Measurements from ENCODE around the gene SPATC1L.

SPATC1L gene

DNA sequence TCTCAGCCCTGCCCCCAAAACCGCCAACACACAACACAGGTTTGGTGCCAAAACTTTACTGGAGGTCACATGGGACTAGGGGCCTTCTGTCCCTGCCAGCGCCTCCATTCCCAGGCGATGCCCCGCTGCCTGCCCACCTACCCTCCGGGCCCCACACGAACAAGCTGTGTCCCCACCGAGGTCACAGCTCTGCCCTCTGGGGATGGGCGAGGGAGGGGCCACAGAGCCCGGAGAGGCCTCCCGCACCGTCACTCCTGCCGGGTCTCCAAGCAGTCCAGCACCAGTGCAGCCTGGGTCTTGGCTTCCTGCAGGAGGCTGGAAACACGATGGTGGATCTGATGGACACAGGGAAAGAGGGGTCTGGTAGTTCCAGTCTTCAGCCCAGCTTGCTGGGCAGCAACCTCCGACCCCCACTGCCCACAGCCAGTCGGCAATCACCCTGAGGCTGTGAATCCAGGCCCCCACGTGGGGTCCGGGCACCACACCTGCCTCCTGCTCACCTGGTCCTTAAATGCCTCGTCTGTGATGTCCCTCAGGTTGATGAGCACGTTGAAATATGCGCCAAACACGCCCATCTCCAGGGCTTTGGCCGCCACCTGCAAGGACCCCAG lies 47.4 kb downstream of the SPATC1L start:
- no peak for TF ChIP-seq CSDC2 (CRISPR knock-in tag; IDR thresholded peaks at IDR 0.05)
- TF ChIP-seq, protein P1, sequence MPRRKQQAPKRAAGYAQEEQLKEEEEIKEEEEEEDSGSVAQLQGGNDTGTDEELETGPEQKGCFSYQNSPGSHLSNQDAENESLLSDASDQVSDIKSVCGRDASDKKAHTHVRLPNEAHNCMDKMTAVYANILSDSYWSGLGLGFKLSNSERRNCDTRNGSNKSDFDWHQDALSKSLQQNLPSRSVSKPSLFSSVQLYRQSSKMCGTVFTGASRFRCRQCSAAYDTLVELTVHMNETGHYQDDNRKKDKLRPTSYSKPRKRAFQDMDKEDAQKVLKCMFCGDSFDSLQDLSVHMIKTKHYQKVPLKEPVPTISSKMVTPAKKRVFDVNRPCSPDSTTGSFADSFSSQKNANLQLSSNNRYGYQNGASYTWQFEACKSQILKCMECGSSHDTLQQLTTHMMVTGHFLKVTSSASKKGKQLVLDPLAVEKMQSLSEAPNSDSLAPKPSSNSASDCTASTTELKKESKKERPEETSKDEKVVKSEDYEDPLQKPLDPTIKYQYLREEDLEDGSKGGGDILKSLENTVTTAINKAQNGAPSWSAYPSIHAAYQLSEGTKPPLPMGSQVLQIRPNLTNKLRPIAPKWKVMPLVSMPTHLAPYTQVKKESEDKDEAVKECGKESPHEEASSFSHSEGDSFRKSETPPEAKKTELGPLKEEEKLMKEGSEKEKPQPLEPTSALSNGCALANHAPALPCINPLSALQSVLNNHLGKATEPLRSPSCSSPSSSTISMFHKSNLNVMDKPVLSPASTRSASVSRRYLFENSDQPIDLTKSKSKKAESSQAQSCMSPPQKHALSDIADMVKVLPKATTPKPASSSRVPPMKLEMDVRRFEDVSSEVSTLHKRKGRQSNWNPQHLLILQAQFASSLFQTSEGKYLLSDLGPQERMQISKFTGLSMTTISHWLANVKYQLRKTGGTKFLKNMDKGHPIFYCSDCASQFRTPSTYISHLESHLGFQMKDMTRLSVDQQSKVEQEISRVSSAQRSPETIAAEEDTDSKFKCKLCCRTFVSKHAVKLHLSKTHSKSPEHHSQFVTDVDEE (CRISPR knock-in tag; IDR thresholded peaks at IDR 0.05) = no peak
- no peak for TF ChIP-seq ESRRG (CRISPR knock-in tag; IDR thresholded peaks at IDR 0.05)
- no peak for TF ChIP-seq ZNF565 (CRISPR knock-in tag; conservative IDR thresholded peaks at IDR 0.05; ENCODE audit: low read depth)
- TF ChIP-seq PPARA (CRISPR knock-in tag; IDR thresholded peaks at IDR 0.05; ENCODE audit: borderline replicate concordance) = no peak
- TF ChIP-seq ZFP30 (CRISPR knock-in tag; IDR thresholded peaks at IDR 0.05) = no peak
- TF ChIP-seq BACH2 (CRISPR knock-in tag; IDR thresholded peaks at IDR 0.05; ENCODE audit: borderline replicate concordance) = no peak
- no peak for TF ChIP-seq TOX (CRISPR knock-in tag; IDR thresholded peaks at IDR 0.05; ENCODE audit: borderline replicate concordance)
- no peak for TF ChIP-seq ZNF70 (CRISPR knock-in tag; IDR thresholded peaks at IDR 0.05)
- TF ChIP-seq ZNF8 (CRISPR knock-in tag; IDR thresholded peaks at IDR 0.05) = no peak
- no peak for TF ChIP-seq ZFP3 (CRISPR knock-in tag; IDR thresholded peaks at IDR 0.05)
- TF ChIP-seq, protein P2, sequence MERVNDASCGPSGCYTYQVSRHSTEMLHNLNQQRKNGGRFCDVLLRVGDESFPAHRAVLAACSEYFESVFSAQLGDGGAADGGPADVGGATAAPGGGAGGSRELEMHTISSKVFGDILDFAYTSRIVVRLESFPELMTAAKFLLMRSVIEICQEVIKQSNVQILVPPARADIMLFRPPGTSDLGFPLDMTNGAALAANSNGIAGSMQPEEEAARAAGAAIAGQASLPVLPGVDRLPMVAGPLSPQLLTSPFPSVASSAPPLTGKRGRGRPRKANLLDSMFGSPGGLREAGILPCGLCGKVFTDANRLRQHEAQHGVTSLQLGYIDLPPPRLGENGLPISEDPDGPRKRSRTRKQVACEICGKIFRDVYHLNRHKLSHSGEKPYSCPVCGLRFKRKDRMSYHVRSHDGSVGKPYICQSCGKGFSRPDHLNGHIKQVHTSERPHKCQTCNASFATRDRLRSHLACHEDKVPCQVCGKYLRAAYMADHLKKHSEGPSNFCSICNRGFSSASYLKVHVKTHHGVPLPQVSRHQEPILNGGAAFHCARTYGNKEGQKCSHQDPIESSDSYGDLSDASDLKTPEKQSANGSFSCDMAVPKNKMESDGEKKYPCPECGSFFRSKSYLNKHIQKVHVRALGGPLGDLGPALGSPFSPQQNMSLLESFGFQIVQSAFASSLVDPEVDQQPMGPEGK (CRISPR knock-in tag; IDR thresholded peaks at IDR 0.05; ENCODE audit: borderline replicate concordance) = no peak
- no peak for TF ChIP-seq GLIS3 (CRISPR knock-in tag; IDR thresholded peaks at IDR 0.05)
- no peak for TF ChIP-seq SNAI2 (CRISPR knock-in tag; IDR thresholded peaks at IDR 0.05)
- TF ChIP-seq ZC3H10 (CRISPR knock-in tag; IDR thresholded peaks at IDR 0.05) = no peak
- ATAC-seq = no peak

DNA sequence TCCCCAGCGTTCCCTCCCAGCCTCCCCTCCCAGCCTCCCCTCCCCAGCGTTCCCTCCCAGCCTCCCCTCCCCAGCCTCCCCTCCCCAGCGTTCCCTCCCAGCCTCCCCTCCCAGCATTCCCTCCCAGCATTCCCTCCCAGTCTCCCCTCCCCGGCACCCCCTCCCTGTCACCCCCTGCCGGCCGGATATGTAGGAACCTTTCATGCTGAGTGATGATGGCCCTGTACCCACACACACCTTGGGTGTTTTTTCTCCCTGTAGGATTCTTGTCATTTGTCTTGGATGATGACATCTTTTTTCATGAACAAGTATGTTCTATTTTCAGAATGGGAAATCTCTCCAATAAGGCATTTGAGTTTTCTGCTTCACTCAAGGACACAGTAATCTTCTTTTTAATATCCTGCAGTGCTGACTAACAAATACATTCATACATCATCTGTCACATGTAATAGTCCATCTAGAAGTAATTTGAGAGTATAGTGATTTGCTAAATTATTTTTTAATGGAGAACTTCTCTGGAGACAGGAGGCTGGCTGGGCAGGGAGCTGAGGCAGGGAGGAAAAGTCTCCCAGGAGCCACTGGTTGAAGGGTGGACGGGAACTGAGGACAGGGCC lies 48.4 kb downstream of the SPATC1L start:
- no peak for TF ChIP-seq PPARA (CRISPR knock-in tag; IDR thresholded peaks at IDR 0.05; ENCODE audit: borderline replicate concordance)
- no peak for TF ChIP-seq TCF4 (CRISPR knock-in tag; IDR thresholded peaks at IDR 0.05; ENCODE audit: borderline replicate concordance)
- TF ChIP-seq, protein P3, sequence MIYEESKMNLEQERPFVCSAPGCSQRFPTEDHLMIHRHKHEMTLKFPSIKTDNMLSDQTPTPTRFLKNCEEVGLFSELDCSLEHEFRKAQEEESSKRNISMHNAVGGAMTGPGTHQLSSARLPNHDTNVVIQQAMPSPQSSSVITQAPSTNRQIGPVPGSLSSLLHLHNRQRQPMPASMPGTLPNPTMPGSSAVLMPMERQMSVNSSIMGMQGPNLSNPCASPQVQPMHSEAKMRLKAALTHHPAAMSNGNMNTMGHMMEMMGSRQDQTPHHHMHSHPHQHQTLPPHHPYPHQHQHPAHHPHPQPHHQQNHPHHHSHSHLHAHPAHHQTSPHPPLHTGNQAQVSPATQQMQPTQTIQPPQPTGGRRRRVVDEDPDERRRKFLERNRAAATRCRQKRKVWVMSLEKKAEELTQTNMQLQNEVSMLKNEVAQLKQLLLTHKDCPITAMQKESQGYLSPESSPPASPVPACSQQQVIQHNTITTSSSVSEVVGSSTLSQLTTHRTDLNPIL (CRISPR knock-in tag; IDR thresholded peaks at IDR 0.05; ENCODE audit: low read depth) = no peak
- TF ChIP-seq TOX (CRISPR knock-in tag; IDR thresholded peaks at IDR 0.05; ENCODE audit: borderline replicate concordance) = no peak
- TF ChIP-seq RARB (CRISPR knock-in tag; IDR thresholded peaks at IDR 0.05) = no peak
- no peak for TF ChIP-seq ZNF70 (CRISPR knock-in tag; IDR thresholded peaks at IDR 0.05)
- TF ChIP-seq ZFP3 (CRISPR knock-in tag; IDR thresholded peaks at IDR 0.05) = no peak
- TF ChIP-seq ISL1 (CRISPR knock-in tag; IDR thresholded peaks at IDR 0.05) = no peak
- no peak for TF ChIP-seq OSR1 (CRISPR knock-in tag; IDR thresholded peaks at IDR 0.05)
- TF ChIP-seq, protein P4, sequence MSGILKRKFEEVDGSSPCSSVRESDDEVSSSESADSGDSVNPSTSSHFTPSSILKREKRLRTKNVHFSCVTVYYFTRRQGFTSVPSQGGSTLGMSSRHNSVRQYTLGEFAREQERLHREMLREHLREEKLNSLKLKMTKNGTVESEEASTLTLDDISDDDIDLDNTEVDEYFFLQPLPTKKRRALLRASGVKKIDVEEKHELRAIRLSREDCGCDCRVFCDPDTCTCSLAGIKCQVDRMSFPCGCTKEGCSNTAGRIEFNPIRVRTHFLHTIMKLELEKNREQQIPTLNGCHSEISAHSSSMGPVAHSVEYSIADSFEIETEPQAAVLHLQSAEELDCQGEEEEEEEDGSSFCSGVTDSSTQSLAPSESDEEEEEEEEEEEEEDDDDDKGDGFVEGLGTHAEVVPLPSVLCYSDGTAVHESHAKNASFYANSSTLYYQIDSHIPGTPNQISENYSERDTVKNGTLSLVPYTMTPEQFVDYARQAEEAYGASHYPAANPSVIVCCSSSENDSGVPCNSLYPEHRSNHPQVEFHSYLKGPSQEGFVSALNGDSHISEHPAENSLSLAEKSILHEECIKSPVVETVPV (CRISPR knock-in tag; IDR thresholded peaks at IDR 0.05) = no peak
- no peak for TF ChIP-seq ZNF8 (CRISPR knock-in tag; IDR thresholded peaks at IDR 0.05)
- TF ChIP-seq, protein P1 (CRISPR knock-in tag; IDR thresholded peaks at IDR 0.05) = no peak
- TF ChIP-seq, protein P5, sequence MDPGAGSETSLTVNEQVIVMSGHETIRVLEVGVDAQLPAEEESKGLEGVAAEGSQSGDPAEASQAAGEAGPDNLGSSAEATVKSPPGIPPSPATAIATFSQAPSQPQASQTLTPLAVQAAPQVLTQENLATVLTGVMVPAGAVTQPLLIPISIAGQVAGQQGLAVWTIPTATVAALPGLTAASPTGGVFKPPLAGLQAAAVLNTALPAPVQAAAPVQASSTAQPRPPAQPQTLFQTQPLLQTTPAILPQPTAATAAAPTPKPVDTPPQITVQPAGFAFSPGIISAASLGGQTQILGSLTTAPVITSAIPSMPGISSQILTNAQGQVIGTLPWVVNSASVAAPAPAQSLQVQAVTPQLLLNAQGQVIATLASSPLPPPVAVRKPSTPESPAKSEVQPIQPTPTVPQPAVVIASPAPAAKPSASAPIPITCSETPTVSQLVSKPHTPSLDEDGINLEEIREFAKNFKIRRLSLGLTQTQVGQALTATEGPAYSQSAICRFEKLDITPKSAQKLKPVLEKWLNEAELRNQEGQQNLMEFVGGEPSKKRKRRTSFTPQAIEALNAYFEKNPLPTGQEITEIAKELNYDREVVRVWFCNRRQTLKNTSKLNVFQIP (CRISPR knock-in tag; IDR thresholded peaks at IDR 0.05; ENCODE audit: borderline replicate concordance, low read depth) = no peak
- TF ChIP-seq ZC3H10 (CRISPR knock-in tag; IDR thresholded peaks at IDR 0.05) = no peak
- TF ChIP-seq GLIS3 (CRISPR knock-in tag; IDR thresholded peaks at IDR 0.05) = no peak
- no peak for ATAC-seq
